HL-60 (cell line): ENCODE data around the gene NR2F1-AS1.

Source experiments
- CTCF ChIP-seq: IDR thresholded peaks from one replicate; pipeline ENCODE4 v1.5.1; 2011; ENCODE audit warnings: low read length, control low read depth, inconsistent platforms; ENCODE audit not compliant: insufficient read depth
- GABPA ChIP-seq: IDR thresholded peaks from 2 replicates; pipeline ENCODE4 v1.6.1; 2012; ENCODE audit warnings: low read depth

- TF ChIP-seq CTCF = no peak
- no peak for TF ChIP-seq GABPA
Observed at GRCh38 chr5:93460286-93460685, 120.7 kb downstream of the NR2F1-AS1 start.
